Fibroblast of upper back skin (primary cell): ENCODE results near the gene LCN9.

Experiments
- DNase-seq: peaks from one replicate; pipeline ENCODE4 v3.0.0-alpha.2; 2013

The LCN9 gene

GRCh38 chr9:135673941-135674340, 10.8 kb downstream of the LCN9 start:
- no peak for DNase-seq

- DNase-seq, result no peak
Measured at GRCh38 chr9:135674977-135675376, 11.9 kb downstream of the LCN9 start.

DNA sequence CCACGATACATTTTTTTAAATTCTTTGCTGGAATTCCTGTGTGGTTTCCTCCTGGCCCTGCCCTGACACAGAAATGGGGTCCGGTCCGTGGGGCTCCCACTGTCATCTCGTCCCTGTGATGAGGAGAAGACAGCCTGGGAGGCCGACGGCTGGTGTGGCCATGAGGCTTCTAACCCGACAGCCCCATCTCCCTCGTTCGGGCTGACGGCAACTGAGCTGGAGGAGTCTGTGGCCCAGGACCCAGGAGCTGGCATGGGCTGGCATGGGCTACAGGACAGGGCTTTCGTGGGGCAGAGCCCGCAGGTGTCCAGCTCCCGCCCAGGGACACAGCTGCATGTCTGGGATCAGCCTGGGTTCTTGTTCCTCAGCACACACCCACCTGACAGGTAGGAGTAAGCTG, 13.8 kb downstream of the LCN9 start:
- DNase-seq, result no peak

GRCh38 chr9:135677641-135678168, 14.6 kb downstream of the LCN9 start:
- no peak for DNase-seq

GRCh38 chr9:135678236-135679017, 15.3 kb downstream of the LCN9 start:
- no peak for DNase-seq

GRCh38 chr9:135680056-135680455, 16.9 kb downstream of the LCN9 start:
- DNase-seq, result no peak

DNA sequence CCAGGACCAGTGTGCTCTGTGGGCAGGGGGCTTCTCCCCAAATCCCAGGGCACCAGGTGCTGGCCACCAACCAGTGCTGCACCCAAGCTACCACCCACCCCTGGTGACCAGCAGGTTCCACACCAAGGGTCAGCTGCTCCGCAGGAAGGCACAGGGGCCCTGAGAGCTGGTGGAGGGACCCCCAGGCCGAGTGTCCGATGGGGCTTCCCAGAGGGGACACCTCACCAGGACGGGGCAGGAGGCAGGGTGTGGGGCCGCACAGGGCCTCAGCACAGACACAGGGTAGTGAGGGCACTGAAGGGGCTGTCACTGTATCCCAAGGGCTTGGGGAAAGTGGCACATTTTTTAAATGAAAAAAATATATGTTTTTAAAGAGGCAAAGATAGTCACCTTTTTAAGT, 18.1 kb downstream of the LCN9 start:
- DNase-seq, result no peak

- DNase-seq, result no peak
Measured at GRCh38 chr9:135683401-135684034, 20.4 kb downstream of the LCN9 start.

DNA sequence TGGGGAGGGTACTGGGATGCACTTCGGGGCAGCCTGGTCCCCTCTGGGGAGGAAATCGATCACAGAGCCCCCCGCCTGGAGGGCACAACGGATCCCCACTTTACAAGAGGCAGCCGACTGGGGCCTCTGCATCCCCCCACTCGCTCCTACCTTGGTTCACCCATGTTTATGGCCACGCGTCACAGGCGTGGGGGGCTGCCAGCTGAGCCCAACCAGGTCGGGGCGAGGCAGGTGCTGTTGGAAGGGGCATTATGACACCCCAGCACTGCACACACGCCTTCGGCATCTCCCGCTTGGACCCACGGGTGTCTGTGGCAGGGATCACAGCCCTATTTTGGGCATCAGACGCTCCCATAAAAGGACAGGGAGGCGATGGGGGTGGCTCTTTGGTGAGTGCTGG, 21.6 kb downstream of the LCN9 start:
- no peak for DNase-seq

DNA sequence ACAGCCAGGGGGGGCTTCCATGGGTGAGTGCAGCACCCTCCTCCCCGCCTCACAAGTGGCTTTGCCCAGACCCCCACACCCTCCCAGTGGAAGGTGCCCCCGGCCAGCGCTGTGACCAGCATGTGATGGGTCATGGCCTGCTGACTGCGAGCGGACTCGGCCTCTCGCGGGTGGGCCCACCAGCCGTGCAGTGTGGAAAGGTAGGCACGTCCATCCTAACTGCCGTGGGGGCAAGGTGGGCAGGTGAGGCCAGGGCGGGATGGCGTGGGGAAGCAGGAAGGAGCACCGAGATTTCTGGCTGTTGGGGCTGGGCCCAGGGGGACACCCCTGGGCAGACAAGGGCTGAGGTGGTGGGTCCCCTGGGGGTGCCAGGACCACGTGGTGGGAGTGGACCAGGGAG, 24.1 kb downstream of the LCN9 start:
- no peak for DNase-seq

DNA sequence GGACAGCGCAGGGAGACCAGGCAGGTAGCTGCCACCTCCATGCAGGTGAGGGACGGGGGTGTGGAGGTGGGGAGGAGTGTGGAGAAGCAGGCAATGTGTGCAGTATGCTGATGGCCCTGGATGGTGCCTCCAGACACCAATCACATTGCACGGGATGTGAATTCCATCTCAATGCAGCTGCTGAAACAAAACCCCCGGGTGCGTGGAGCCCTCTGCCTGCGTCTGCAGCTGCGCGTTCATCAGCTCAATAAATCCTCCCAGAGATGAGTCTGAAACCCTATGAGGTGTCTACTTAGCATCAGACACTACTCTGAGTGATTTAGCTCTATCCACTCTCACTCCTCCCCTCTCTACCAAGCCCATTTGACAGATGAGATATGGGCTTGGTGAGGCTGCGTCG, 25.9 kb downstream of the LCN9 start:
- DNase-seq, result no peak

- DNase-seq, result no peak
Measured at GRCh38 chr9:135690836-135691570, 27.9 kb downstream of the LCN9 start.

DNA sequence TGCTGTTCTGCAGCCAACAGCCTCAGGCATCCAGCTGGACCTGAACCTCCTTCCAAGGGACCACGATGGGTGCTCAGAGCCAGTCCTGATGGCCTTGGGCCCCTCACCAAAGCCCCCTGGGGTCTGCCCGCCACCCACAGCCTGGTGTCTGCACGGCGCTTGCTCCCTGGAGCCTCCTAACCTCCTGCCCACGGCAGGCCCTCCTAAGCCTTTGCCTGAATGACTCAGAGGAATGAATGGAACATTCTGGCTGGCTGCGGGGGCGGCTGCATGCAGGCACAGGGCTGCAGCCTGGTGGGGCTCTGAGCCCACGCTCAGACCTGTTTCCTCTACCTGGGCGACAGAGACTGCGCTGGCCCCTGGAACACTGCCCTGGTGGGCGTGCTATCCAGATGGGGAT, 29.3 kb downstream of the LCN9 start:
- DNase-seq, result no peak

- no peak for DNase-seq
Measured at GRCh38 chr9:135693265-135693664, 30.2 kb downstream of the LCN9 start.

DNA sequence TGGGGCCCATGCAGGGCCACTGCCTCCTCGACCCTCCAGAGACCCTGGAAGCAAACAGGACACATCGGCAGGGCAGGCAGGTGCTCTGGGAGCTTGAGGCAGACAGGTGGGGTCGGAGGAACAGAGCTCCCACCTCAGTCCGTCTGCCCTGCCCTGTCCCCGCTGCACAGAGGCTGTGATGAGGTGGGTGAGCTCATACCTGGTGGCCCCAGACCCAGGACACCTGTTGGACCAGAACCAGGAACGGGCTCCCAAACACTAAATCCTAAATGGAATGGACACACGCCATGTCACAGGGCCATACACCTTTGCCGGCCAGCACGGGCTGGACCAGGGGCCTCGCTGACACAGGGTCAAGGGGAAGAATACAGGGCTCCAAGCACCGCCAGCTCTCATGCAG, 30.7 kb downstream of the LCN9 start:
- DNase-seq, result no peak

GRCh38 chr9:135694414-135694813, 31.3 kb downstream of the LCN9 start:
- no peak for DNase-seq

- DNase-seq, result no peak
Measured at GRCh38 chr9:135695036-135695435, 31.9 kb downstream of the LCN9 start.

GRCh38 chr9:135695642-135696041, 32.5 kb downstream of the LCN9 start:
- no peak for DNase-seq

GRCh38 chr9:135696446-135696845, 33.3 kb downstream of the LCN9 start:
- no peak for DNase-seq

GRCh38 chr9:135697226-135697625, 34.1 kb downstream of the LCN9 start:
- DNase-seq, result no peak

DNA sequence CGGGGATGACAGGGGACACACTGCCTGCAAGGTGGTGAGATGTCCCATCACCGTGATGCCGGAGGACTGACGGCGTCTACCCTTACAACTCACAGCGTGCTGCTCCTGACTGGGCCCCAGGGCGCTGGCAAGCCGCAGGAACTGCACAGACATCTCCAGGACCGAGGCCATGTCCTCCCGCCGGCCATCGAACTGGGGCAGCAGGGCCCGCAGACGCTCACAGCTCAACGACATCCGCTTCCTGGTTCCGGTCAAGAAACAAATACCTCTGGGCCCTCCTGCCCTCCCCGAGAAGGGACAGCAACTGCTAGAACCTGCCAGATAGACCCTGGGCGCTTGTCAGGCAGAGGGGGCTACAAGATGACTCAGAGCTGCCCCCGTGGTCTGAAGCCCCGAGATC, 35.1 kb downstream of the LCN9 start:
- DNase-seq, result no peak

- DNase-seq, result no peak
Measured at GRCh38 chr9:135698767-135699166, 35.7 kb downstream of the LCN9 start.

GRCh38 chr9:135699440-135699839, 36.3 kb downstream of the LCN9 start, which contains the start of gene SOHLH1:
Gene SOHLH1 (minus strand): TSS chr9:135699481. CDS start chr9:135699467, 14 bp downstream.
- DNase-seq, result no peak

- no peak for DNase-seq
Measured at GRCh38 chr9:135700525-135700924, 37.4 kb downstream of the LCN9 start.
